HG02798 (cell line): ENCODE measurements around the gene SCG5.
A peak's percentile ranks its signal among the peaks of the same experiment; 100 is the strongest.
"Not testable (repeated sequence)": the region's sequence is repeated elsewhere in the genome, so short reads cannot be mapped to it uniquely, and the experiment has no call there.

Experiments
- ATAC-seq: cut with Tn5 transposase; IDR thresholded peaks from one replicate; pipeline ENCODE4 v1.9.1; 2021; ENCODE audit warnings: mild to moderate bottlenecking; ENCODE audit not compliant: unreplicated experiment, poor library complexity

The SCG5 gene, protein sequence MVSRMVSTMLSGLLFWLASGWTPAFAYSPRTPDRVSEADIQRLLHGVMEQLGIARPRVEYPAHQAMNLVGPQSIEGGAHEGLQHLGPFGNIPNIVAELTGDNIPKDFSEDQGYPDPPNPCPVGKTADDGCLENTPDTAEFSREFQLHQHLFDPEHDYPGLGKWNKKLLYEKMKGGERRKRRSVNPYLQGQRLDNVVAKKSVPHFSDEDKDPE

DNA sequence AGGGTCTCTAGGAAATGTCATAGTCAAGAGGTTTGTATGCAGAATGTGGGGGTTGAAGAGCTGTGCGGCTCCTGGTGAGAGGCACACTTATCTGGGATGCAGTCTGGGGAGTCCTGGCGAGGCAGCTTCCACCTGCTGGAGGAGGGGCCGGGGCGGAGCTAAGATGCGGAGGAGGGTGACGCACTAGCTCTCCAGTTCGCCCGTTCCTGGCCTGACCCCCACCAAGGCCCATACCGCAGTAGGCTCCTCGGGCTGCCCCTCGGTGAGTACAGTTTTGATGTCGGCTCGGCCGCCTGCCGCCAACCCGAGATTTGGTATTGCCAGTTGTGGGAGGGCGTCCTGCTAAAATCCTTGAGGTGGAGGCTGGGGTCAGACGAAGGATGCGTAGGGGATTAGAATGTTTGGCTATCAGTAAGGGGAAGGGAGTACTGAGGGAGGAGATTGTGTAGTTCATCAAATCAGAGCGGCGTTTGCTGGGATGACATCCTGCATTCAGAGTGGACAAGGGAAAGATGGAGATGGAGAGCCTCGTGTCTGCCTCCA, at the start of gene SCG5:
Gene SCG5 (plus strand): TSS at position 194 of the 543 bp plus-strand sequence. CDS start 1,883 bp downstream, outside the sequence.
- ATAC-seq = no peak

- not testable (repeated sequence) for ATAC-seq
Measured at GRCh38 chr15:32593151-32593550, 48.4 kb upstream of the SCG5 start, which contains the start of gene GOLGA8N. GOLGA8N (plus strand) TSS chr15:32593456.

- not testable (repeated sequence) for ATAC-seq
Measured at GRCh38 chr15:32609518-32609917, 32.0 kb upstream of the SCG5 start.

DNA sequence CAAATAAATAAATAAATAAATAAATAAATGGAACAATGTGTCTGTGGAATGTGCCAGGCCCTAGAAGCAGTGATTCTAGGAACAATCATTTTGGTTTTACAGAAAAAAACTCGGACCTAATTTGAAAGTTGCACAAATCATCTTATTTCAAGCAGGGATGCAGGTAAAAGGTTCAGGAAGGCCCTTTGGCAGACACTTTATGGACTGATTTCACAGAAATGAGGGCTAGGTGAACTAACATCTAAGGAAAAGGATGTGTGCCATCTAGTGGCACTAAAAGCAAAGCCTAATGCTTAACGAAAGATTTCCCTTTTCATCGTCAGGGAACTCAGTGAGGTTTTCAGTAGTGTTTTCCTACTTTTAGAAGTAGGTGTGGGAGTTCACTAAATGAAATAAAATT, 30.8 kb upstream of the SCG5 start:
- ATAC-seq = not testable (repeated sequence)

- ATAC-seq = peak; percentile 24
Measured at GRCh38 chr15:32614712-32615050, 26.8 kb upstream of the SCG5 start.

GRCh38 chr15:32615051-32615870, 26.2 kb upstream of the SCG5 start, which contains the start of gene ARHGAP11A:
ARHGAP11A (plus strand) TSS chr15:32615504; CDS start chr15:32616212, 708 bp downstream.
- peak; percentile 76 for ATAC-seq

- peak; percentile 14 for ATAC-seq
Measured at GRCh38 chr15:32615871-32616426, 25.6 kb upstream of the SCG5 start.

DNA sequence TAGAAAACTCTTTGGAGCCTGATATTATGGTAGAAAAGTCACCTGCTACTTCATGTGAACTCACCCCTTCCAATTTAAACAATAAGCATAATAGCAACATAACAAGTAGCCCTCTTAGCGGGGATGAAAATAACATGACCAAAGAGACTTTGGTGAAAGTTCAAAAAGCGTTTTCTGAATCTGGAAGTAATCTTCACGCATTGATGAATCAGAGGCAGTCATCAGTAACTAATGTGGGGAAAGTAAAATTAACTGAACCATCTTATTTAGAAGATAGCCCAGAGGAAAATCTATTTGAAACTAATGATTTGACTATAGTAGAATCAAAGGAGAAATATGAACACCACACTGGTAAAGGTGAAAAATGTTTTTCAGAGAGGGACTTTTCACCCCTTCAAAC, 5.1 kb upstream of the SCG5 start:
- no peak for ATAC-seq

- ATAC-seq = peak; percentile 67
Measured at GRCh38 chr15:32636908-32637567, 4.5 kb upstream of the SCG5 start.

DNA sequence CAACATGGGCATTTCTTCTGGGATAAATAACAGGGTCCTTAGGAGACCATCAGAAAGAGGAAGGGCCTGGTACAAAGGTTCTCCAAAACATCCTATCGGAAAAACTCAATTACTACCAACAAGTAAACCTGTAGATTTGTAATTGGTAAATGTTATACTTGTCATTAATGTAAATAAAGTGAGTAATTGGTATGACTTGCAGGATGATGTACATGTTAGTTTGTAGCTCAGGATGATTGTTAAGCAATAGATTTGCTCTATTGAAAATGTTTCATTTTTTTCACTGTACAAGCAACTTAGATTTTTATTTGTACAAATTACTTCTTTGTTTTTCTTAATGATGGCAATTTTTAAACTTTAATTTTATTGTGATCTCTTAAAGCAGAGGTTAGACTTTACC, 3.8 kb upstream of the SCG5 start:
- ATAC-seq = no peak

- ATAC-seq = no peak
Measured at GRCh38 chr15:32642667-32643435, 1.3 kb downstream of the SCG5 start.

- ATAC-seq = no peak
Measured at GRCh38 chr15:32643907-32644445, 2.5 kb downstream of the SCG5 start.

- ATAC-seq = no peak
Measured at GRCh38 chr15:32646291-32646690, 4.8 kb downstream of the SCG5 start.

GRCh38 chr15:32649342-32649741, 7.8 kb downstream of the SCG5 start:
- ATAC-seq = no peak

DNA sequence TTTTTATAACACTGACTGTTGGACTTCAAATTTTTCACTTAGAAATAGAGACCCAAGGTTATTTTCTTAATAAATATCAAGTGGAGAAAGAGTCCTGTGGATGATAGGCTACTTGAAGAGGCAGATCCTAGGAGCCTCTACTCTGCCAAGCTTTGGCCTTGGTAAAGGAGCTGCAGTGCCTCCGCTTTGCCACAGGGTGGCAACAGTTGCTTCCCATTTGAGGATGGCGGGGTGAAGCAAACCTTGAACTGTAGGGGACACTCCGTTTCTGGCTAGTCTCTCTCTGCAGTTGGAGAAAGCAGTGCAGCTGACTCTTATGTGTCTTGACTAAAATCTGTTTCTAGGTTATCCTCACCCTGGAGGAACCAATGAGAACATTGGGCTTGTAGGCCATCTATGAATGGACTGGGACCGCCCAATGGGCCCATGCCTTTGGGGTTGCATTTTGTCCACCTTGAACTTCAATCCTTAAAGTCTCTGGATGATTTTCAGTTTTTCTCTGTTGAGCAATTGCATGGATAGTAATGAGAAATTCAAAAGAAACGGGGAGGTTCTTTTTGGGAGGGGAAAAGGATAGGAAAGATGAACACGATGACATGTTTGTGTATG, 9.8 kb downstream of the SCG5 start:
- peak; percentile 91 for ATAC-seq

DNA sequence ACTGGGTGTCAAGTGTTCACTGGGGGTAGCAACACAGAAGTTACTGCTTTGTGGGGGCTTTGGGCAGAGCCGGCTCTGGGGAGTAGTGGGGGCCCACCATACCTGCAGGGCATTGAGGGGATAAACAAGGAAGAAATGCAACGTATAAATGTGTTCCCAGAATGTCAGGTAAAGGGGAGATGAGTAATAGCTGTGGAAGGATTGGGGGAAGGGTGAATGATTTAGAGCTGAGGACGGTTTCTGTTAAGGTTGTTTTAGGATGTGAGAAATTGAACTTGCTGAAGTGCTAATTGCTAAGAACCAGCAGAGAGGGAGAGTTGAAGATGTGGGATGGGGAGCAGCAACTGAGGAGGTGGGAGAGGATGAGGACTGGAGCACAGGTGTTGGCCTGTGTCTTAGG, 10.7 kb downstream of the SCG5 start:
- ATAC-seq = no peak

GRCh38 chr15:32656091-32656490, 14.6 kb downstream of the SCG5 start:
- ATAC-seq = no peak

DNA sequence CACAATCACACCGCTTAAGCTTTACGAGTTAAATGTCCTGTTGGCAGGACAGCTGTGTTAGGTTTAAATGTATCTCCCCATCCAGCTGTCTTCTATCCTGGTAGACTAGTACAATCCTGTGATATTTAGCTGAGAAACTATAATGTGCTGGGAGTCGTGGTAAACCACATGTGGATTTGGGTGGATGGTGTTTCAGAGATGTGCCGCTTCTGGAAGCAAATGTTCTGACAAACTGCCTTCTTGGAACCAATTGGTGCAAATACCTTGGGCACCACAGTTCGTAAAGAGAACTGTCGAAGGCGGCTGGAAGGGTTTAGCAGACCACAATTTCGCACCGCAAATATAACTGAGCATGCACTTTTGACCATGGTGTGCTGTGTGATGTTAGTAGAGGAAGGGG, 15.0 kb downstream of the SCG5 start:
- ATAC-seq = no peak

DNA sequence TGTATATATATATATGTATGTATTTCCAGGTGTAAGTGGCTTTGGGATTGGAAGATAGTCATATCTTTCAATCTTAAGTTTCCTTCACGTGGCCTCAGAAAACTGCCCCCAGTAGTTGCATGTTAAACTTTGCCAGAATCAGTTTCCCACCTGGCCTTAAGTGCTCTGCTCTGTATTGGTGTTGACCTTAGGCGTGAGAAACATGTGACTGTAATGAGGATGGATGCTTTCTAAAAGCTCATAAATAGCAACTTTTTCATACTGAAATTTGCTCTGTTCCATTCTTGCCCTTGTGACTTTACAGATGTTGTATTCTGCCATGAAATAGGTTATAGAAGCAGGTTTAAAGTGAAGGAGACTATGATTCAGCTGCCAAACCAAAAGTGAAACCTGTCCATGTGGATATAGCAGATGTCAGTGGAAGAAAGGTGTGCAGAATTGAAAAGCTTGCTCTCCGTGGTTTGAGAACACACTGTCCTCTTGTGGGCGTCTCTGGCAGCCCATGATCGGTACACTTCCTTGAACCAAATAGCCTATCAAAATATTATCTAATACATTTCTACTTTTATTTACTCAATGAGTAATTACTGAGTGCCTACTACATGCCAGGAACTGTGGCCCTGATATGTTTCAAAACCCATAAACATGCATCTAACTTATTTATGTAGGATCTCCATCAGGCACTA, 15.8 kb downstream of the SCG5 start:
- ATAC-seq = peak; percentile 69
